NCI-H446 treated with DMSO at 0.1 percent for 48 hours (cell line): ENCODE data around the gene RNF113B.

Source experiments
- DNase-seq: peaks from one replicate; lab custom pipeline; 2025; lab: John Stamatoyannopoulos, UW

The RNF113B gene

DNA sequence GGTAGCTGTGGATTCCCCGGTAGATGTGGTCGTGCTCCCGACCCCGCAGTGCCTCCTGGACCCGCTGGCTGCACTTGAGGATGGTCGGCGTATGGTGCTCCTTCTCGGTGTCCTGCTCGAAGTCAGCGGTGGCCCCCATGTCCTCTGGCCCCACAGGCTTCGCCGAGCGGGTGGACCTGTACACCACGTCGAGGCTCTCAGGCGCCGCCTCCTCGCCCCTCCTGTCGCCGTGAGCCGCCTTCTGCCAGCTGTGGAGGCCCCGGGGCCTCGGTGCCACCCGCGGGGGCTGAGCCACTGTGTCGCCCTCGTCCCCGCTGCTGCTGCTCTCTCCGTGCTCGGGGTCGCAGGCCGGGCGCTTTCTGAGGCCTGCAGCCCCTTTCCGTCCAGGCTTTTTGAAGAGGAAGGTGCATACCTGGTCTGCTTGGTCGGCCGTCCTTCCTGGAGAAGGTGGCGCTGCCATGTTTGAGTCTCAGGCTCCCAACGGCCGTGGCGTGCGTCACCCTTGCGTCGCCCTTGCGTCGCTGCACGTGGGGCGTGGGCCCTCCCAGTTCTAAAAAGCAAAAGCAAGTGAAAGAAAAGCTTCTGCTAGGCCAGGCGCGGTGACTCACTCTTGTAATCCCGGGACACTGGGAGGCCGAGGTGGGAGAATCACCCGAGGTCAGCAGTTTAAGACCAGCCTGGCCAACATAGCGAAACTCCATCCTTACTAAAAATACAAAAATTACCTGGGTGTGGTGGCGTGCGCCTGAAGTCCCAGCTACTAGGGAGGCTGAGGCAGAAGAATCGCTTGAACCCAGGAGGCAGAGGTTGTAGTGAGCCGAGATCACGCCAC, at the start of gene RNF113B:
RNF113B (minus strand) TSS at position 493 of the 832 bp plus-strand sequence; CDS start at position 460, 33 bp downstream.
- DNase-seq: no peak

DNA sequence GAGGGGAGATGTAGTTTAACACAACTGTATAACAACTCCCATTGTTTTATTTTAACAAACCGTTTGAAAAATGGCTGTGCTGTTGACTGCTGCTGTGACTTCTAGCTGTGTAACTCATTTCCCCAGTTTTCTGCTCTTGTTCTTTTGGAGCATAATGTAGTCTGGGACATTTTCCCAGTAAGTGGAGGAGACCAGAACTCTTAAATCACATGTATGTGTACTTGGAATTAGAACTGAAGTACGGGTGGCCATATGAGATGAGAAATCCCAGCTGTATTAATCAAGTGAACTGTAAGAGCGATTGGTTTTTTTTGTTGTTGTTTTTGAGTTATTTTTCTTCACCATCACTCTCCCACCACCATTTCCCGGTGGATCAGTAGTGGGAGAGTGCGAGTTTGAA, 49.4 kb upstream of the RNF113B start:
- DNase-seq: no peak

DNA sequence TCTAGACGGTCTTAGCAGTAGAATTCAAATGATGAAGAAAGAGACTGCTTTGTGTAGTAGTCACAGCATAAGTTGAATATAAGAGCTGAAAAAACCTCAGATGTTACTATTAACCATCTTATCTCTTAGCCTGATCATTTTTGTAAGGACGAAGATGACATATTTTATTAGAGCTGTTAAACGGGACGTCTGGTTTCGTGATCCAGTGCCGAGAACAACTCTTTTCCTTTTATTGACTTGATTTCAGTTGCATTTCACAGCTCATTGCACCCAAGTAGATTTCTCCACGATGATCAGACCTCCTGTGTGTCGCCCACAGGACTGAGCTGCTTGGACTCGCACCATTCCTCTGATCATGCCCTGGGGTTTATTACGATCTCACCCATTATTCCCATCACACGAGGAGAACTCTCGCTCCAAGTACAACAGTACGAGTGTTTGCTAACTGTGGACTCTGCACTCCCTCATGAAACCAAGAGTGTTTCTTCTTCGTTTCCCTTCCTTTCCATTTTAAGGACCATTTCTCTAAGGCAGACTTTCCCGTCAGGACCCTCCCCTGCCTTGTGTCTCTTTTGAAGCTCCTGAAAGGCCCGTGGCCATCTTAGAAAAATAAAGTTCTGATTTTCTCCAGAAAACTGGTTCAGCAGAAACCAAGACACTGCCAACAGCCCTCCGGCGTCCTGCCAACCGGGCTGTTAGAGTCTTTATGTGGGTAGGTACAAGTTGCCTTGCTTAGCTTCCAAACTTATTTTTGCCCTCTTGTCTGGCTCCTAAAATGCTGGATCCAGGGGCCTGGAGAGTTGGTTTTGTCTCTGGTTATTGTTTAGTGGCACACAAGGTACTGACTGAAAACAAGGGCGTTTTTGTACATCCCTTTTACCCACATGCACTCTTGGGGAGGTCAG, 48.2 kb upstream of the RNF113B start:
- no peak for DNase-seq

DNA sequence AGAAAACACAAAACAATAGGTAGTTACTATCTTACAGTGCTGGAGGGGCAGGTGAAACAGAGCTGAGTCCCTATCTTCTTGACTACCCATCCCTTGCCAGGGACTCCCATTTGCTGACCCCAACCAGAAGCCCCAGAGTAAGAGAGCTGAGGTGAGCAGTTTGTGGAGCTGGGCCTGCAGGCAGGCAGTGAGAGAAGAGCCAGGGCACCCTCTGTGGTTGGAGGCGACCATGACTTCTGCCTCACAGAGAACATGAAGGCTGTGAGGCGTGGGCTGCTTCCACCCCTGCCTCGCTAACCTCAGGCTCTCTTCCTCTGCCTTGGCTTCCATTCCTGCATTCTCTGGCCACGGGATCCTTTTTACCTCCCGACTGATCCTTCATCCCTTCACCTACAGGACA, 47.5 kb upstream of the RNF113B start:
- no peak for DNase-seq

DNA sequence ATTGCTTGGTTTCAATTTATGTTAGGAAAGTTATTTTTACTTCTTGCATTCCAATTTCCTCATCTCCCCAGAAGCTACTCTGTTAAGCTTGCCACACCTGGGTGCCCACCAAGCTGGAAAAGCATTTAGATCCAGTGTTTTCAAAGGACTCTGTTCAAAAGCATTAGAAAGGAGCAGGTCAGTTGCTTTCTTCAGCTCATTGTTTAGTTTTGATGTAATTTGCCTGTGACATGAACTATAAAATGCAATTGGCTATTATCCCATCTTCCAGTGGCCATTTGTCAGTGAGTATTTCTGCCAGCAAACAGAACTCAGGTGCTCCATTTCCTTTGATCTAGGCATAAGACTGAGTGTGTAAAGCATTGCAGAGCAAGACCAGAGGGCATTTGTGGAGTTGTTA, 46.7 kb upstream of the RNF113B start:
- no peak for DNase-seq

DNA sequence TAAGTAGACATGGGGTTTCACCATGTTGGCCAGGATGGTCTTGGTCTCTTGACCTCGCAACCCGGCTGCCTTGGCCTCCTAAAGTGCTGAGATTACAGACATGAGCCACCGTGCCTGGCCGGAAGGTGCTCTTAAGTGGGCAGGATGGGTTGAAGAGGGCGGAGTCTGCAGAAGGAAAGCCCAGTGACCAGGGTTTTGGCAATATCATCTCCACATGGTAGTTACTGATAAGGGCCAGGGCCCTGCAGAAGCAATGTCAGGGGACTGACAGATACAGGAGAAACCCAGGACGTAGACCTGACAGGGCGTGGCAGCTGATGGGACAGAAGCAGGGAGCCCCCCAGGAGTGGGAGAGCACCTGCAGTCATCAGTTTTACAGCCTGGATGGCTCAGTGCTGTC, 45.7 kb upstream of the RNF113B start:
- no peak for DNase-seq

DNA sequence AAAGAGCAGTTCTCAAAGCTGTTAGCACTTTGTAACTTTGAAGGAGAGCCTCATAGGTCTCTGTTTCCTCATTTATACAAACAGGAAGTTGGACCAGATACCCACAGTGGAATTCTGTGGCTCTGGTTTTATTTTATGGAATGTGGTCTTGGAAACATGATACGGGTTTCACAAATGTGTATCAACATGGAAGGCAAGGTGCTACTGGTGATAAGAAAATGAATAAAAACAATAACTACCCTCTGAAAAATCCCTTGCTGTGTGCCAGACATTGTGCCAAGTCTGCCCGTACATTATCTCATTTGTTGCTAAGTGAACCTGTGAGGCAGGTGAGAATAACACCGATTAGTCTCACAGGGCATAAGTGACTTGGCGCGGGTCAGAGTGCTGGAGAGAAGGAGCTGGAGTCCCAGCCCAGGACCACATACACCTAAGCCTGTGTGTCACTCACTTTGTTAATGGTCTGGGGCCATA, 45.0 kb upstream of the RNF113B start:
- no peak for DNase-seq

DNA sequence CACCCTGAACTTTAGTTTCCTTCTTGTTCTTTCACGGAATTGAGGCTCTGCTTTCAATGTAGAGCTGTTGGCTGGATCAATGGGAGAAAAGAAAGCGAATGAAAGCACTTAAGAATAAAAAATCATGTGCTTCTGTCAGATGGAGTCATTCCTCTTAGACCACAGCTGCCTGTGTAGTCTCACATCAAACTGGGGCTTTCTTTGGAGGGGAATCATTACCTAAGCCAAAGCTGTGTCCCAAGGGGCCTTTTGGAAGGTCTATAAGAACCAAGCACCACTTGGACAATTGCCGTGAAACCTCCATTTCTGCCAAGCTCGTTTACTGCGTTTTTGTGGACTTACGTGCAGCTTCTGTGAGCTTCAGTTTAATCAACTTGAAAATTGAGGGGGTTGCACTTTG, 44.2 kb upstream of the RNF113B start:
- DNase-seq: peak; percentile 12

DNA sequence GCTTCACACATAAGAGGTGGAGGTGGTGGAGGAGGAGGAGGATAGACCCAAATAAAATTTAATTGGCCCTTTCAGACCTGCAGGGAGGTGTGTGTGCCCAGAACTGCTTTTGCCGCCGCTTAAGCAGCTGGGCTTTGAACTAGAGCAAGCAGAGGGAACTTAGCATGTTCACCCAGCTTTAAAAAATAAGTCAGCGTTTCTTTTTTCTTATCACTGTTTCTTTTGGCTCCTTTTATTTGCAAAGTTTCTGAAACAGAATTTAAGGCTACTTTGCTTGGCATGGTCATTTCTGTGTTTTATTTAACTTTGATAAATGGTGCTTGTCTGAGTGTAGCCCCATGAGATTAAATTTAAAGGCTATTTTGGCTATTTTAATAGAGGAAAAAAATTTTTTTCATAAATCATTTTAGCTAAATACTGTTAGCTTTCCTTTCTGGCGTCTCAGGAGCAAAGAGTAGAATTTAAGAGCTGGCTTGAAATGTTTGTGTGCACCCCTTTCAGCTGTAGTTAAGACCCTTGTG, 43.3 kb upstream of the RNF113B start:
- no peak for DNase-seq

DNA sequence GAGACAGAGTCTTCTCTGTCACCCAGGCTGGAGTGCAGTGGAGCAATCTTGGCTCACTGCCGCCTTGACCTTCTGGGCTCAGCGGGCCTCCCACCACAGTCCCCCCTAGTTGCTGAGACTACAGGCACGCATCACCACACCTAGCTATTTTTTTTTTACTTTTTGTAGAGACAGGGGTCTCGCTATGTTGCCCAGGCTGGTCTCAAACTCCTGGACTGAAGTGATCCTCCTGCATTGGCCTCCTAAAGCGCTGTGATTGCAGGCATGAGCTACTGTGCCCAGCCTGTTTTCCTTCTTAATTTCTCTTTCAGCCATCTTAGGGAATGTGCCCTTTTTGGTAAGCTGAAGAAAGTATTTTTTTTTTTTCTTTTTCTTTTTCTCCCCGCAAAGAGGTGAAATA, 42.6 kb upstream of the RNF113B start:
- DNase-seq: no peak

DNA sequence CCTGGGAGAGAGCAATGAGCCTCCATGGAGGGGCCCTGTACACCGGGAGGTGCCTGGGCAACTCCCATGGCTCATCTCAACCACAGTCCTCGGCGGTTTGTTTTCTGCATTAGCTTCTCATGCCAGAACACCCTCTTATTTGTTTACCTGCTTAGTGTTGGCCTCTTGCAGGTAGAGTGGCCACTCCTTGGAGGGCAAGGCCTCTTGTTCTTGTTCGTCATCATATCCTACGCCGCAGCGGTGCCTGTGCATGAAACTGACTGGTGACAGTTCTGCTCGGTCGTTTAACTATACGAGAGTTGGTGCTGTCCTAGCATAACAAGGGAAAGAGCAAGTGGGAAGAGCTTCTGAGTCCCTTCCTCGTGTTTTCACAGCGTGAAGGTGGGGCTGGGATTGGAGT, 40.5 kb upstream of the RNF113B start:
- no peak for DNase-seq

DNA sequence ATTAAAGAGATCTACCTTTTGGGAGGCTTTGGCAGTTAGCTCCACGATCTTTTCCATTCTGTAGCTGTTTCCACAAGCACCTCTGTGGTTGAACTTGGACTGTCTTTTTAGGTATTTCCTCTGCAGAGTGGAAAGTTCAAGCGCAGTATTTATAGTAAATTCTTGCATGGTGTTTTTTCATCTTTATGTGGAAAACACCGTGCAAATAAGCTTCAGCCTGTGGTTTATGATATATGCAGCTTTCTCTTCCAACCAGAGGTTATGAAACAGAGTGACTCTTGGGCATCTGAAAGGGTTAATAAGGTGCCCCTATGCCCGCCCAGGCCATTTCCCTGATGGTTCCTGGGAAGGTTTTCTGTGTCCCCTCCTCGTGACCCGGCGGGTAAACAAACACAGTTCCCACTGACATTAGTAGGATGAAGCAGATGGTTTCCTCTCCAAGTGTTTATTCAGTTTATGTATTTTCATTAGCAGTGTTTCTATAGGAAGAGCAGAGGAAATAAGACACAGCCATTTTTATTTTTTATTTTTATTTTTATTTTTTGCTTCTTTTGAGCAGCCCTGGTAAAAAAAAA, 39.7 kb upstream of the RNF113B start:
- no peak for DNase-seq

DNA sequence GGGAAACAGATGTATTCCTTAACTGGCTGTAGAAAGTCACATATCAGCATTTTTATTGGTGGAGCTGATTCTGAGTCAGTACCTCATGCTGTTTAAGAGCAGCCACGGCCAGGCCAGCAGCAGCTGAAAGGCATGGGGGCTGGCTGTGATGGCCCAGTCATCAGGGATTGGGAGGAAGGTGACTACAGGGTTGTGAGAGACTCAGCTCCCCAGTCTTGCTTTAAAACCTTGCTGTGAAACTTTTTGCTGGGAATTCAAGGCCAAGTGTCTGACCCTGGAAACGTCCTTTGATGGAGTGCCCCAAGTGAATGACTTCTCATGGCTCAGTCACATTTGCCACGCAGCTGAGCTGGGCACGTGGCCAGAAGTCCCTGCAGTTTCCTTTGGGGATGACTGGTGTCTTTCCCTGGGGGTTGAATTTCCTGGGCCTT, 39.1 kb upstream of the RNF113B start:
- DNase-seq: no peak

DNA sequence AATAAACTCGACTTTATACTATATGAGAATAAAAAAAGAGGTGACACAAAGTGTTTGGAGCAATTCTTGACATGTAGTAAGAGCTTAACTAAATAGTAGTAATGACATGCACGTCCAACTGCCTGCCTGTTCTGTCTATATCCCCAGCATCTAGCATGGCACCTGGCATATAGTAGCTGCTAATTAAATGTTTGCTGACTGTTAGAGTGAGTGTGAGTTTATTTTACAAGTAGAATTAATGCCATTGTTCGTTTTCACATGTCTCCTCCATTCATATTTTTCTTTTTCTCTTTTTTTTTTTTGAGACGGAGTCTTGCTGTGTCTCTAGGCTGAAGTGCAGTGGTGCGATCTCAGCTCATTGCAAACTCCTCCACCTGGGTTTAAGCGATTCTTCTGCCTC, 38.4 kb upstream of the RNF113B start:
- DNase-seq: no peak

DNA sequence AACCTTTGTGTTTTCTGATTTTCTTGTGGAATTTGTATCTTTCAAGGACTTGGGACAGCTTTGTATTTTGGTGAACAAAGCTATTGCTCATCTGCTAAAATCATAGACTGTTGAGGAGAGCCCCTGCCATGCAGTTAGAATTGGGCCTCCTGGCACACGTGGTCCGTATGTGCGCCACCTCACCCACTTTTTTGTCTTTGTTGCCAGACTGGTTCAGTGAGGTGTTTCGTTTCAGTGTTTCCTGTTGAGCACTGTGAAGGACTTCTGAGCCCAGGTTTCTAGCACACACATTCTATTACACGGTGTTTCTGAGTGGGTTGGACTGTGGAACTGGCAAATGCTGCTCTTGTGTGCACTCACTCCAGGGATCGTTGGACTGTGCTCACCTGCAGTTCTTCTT, 37.6 kb upstream of the RNF113B start:
- no peak for DNase-seq

DNA sequence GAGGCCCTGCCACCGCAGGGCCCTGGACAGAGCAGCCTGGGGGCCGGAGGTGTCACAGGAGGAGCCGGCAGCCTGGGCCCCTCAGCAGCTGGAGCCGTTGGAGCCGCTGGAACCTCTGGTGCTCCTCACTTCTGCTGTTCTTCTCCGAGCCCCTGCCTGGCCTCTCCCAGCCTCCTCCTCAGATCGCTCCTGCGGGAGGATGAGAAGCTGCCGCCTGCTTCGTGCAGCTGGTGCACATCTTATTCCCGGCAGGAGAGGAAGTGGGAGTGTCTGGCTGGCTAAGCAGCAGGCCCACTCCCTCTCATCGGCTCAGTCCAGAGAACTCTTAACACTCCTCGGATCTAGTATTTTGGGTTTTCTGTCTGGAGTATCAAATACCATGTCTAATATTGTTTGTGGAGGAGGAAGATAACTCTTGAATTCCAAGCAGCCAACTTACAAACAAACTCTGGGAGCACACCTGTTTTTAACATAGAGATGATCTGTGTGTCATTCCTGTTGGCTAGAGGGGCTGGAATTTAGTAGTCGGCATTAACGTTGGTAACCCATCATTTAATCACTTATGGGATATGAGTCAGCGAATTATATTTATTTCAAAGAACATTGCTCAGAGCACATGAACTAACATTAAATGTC, 37.1 kb upstream of the RNF113B start:
- no peak for DNase-seq

DNA sequence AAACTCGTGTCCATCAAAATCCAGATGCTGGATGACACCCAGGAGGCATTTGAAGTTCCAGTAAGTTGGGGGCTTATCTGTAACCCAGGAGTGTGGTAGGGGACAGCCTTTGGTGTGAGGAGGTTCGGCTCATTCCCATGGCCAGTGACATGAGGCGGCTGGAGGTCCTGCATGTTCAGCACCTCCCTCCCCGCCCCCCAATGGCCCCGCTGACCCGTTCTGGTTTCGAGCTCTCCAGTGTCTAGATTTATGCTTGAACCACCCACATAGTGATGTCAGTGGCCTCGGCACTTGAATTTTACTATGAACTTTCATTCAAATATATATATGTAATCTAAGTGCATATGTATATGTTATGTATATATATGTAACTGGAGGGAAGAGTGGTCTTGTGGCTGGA, 36.3 kb upstream of the RNF113B start:
- no peak for DNase-seq

DNA sequence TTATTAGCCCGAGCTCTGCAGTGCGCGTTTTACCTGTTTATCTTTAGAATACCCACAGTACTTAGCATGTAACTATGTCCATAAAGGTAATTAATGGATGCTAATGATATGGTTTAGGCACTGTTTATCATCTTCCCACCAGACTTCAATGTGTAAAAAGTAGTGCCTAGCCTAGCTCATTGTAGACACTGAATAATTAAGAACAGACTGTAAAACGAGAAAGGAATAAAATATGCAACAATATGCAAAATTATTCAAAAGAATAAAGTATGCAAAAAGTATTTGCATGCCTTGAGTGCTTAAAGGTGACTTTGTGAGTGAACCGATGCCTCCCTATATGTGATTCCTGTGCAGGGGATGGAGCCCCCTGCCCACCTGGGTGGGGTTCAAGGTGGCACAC, 35.7 kb upstream of the RNF113B start:
- DNase-seq: no peak

DNA sequence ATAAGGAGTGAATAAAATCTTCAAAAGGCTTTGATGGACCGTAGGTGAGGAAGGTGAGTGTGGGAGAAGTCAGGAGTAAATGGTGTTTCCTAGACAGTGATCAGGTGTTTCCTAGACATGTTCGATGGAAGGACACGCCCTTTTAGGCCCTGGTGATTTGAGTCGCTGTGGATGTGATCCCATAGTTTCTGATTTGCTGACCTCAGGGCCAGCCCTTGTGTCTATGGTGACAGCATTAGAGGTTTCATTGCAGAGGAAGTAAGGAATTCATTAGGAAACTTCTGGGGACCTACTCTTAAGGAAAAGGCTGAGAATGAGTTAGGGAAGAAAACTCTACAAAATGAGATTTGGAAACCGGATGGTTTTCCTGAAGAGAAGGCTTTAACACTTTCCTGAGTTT, 31.5 kb upstream of the RNF113B start:
- no peak for DNase-seq

DNA sequence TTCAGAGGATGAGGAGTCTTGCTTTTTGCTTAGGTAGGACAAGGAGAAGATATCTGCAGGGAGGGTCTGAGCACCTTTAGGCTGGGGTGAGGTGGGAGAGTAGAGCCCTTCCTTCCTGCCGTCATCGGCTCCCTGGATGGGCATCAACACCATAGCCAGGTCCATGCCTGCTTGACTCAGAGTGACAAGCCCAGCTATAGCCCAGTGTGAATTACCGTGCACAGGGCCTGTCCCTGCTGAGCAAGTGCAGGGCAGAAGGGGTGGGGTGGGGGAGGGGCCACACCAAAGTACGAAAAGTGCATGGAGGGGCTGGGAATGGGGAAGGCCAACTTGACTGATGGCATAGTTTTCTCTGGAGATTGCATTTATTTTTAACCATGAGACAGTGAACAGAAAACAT, 30.3 kb upstream of the RNF113B start:
- DNase-seq: no peak

DNA sequence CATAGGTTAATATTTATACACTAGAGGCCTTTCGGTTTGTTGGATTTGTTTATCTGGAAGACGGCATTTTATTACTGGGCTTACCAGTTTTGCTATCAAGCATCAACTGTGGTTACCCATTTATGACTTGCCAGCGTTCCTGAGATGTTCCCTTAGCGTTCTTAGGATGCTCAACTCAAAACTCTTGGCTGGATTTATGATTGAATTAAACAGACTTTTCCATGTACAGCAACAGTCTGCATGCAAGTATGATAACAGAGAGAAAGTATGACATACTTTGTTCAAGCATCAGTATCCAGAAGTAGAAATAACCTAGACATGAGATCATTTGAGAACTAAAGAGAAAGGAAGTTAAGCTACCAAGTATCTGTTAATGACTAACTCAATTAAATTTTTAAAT, 29.9 kb upstream of the RNF113B start:
- DNase-seq: no peak

DNA sequence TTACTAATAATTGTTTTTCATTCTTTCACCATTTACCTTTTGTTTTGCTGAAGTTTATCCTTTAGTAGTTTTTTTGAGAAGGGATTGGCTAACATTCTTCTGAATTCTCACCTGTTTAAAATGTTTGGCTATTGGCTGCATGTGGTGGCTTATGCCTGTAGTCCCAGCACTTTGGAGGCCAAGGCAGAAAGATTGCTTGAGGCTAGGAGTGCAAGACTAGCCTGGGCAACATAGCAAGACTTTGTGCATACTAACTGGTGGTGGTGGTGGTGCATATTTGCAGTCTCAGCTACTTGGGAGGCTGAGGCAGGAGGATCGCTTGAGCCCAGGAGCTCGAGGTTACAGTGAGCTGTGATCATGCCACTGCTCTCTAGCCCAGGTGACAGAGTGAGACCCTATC, 27.5 kb upstream of the RNF113B start:
- DNase-seq: no peak
